ENCODE results near the gene ASB9.
A peak's percentile ranks its signal among the peaks of the same experiment; 100 is the strongest.
"Not testable (repeated sequence)": the region's sequence is repeated elsewhere in the genome, so short reads cannot be mapped to it uniquely, and the experiment has no call there.

The ASB9 gene

GRCh38 chrX:15240414-15240813, 29.5 kb downstream of the ASB9 start:
- no peak for FAIRE-seq

- no peak for FAIRE-seq
These were observed 33.7 kb downstream of the ASB9 start for GRCh38 chrX:15236146-15236545.

GRCh38 chrX:15235001-15235400, 34.9 kb downstream of the ASB9 start:
- FAIRE-seq: no peak

- FAIRE-seq: no peak
These were observed 36.4 kb downstream of the ASB9 start for GRCh38 chrX:15233416-15234015.

- no peak for FAIRE-seq
These were observed 45.1 kb downstream of the ASB9 start for GRCh38 chrX:15224747-15225146.

GRCh38 chrX:15221321-15221720, 48.6 kb downstream of the ASB9 start:
- FAIRE-seq: no peak

- FAIRE-seq: no peak
These were observed 52.7 kb downstream of the ASB9 start for GRCh38 chrX:15217161-15217560.

GRCh38 chrX:15216280-15216679, 53.6 kb downstream of the ASB9 start:
- no peak for FAIRE-seq

GRCh38 chrX:15215366-15215765, 54.5 kb downstream of the ASB9 start:
- no peak for FAIRE-seq

- no peak for FAIRE-seq
These were observed 55.3 kb downstream of the ASB9 start for GRCh38 chrX:15214588-15214987.

- peak; percentile 68 for FAIRE-seq
These were observed 60.8 kb downstream of the ASB9 start for GRCh38 chrX:15209096-15209495.

- no peak for FAIRE-seq
These were observed 61.9 kb downstream of the ASB9 start for GRCh38 chrX:15207994-15208393.

GRCh38 chrX:15207384-15207783, 62.5 kb downstream of the ASB9 start:
- FAIRE-seq: no peak

- peak; percentile 79 for FAIRE-seq
These were observed 63.6 kb downstream of the ASB9 start for GRCh38 chrX:15206306-15206705.

GRCh38 chrX:15204130-15204751, 65.6 kb downstream of the ASB9 start:
- no peak for FAIRE-seq

GRCh38 chrX:15203694-15204093, 66.2 kb downstream of the ASB9 start:
- no peak for FAIRE-seq

- FAIRE-seq: peak; percentile 93
These were observed 67.3 kb downstream of the ASB9 start for GRCh38 chrX:15202454-15203177.

GRCh38 chrX:15200871-15201270, 69.0 kb downstream of the ASB9 start:
- no peak for FAIRE-seq

GRCh38 chrX:15198608-15199202, 71.2 kb downstream of the ASB9 start:
- not testable (repeated sequence) for FAIRE-seq

- FAIRE-seq: no peak
These were observed 75.7 kb downstream of the ASB9 start for GRCh38 chrX:15194146-15194545.

Data from islet of Langerhans (tissue), 1 donor.